Ectodermal cell (in vitro differentiated cells): ENCODE measurements around the gene MAN1A2.

Source experiments
- H3K27ac ChIP-seq: 2 replicates; pipeline ENCODE4 v1.7.0; 2013; ENCODE audit warnings: mild to moderate bottlenecking, low read depth, low read length; ENCODE audit not compliant: insufficient read depth, poor library complexity, severe bottlenecking
- H3K27me3 ChIP-seq: 2 replicates; pipeline ENCODE4 v1.7.0; 2013; ENCODE audit warnings: mild to moderate bottlenecking, low read length; ENCODE audit not compliant: insufficient read depth, control insufficient read depth, poor library complexity, severe bottlenecking
- H3K36me3 ChIP-seq: one replicate; pipeline ENCODE4 v1.7.0; 2013; ENCODE audit warnings: low read length; ENCODE audit not compliant: control insufficient read depth, insufficient read depth
- H3K4me1 ChIP-seq: one replicate; pipeline ENCODE4 v1.7.0; 2013; ENCODE audit warnings: low read length; ENCODE audit not compliant: control insufficient read depth, insufficient read depth
- H3K4me3 ChIP-seq: 2 replicates; pipeline ENCODE4 v1.7.0; 2013; ENCODE audit warnings: low read depth, low read length, control low read depth; ENCODE audit not compliant: insufficient read depth
- H3K9me3 ChIP-seq: 2 replicates; pipeline ENCODE4 v1.7.0; 2013; ENCODE audit warnings: mild to moderate bottlenecking, low read length, moderate library complexity; ENCODE audit not compliant: control insufficient read depth
- WGBS, 2 experiments: methylation state at CpG; one replicate each; pipeline ENCODE4 v1.1.7; 2013; ENCODE audit warnings: missing lambda C conversion rate in 2 of 2; 5-methylcytosine and 5-hydroxymethylcytosine counted together

Gene MAN1A2

GRCh38 chr1:117396636-117397035, 29.4 kb downstream of the MAN1A2 start:
- Histone ChIP-seq H3K4me3 (no peak overlapping the region), H3K36me3 (no peaks in the 10 kb centered on the region), H3K4me1 (no peaks in the 10 kb centered on the region), H3K27me3 (no peaks in the 10 kb centered on the region), H3K9me3 (no peaks in the 10 kb centered on the region), H3K27ac (no peak overlapping the region)

GRCh38 chr1:117398957-117399356, 31.7 kb downstream of the MAN1A2 start:
- 87 to 88% methylated on average over 6 of the region's 6 CpGs for WGBS, 2 experiments
- Histone ChIP-seq H3K9me3 (no peaks in the 10 kb centered on the region), H3K27ac (no peak overlapping the region), H3K4me1 (no peaks in the 10 kb centered on the region), H3K27me3 (no peaks in the 10 kb centered on the region), H3K4me3 (no peak overlapping the region), H3K36me3 (no peaks in the 10 kb centered on the region)

GRCh38 chr1:117401761-117402160, 34.5 kb downstream of the MAN1A2 start:
- H3K27ac ChIP-seq: no peak overlapping the region
- H3K36me3 ChIP-seq: no peaks in the 10 kb centered on the region
- no peaks in the 10 kb centered on the region for H3K9me3 ChIP-seq
- no peak overlapping the region for H3K4me3 ChIP-seq
- no peaks in the 10 kb centered on the region for H3K27me3 ChIP-seq
- no peaks in the 10 kb centered on the region for H3K4me1 ChIP-seq

- no peaks in the 10 kb centered on the region for H3K4me1 ChIP-seq
- H3K4me3 ChIP-seq: no peak overlapping the region
- H3K36me3 ChIP-seq: no peaks in the 10 kb centered on the region
- no peak overlapping the region for H3K27ac ChIP-seq
- no peaks in the 10 kb centered on the region for H3K9me3 ChIP-seq
- WGBS, 2 experiments: 94 to 98% methylated on average over 2 of the region's 3 CpGs
- no peaks in the 10 kb centered on the region for H3K27me3 ChIP-seq
Observed at GRCh38 chr1:117403597-117403996, 36.3 kb downstream of the MAN1A2 start.

GRCh38 chr1:117405042-117405441, 37.8 kb downstream of the MAN1A2 start:
- Histone ChIP-seq H3K4me1 (no peaks in the 10 kb centered on the region), H3K9me3 (no peaks in the 10 kb centered on the region), H3K4me3 (no peak overlapping the region), H3K36me3 (no peaks in the 10 kb centered on the region), H3K27me3 (no peaks in the 10 kb centered on the region), H3K27ac (no peak overlapping the region)

- Histone ChIP-seq H3K27ac (no peak overlapping the region), H3K4me3 (no peak overlapping the region), H3K36me3 (no peaks in the 10 kb centered on the region), H3K4me1 (no peaks in the 10 kb centered on the region), H3K9me3 (no peaks in the 10 kb centered on the region), H3K27me3 (no peaks in the 10 kb centered on the region)
Observed at GRCh38 chr1:117412472-117412871, 45.2 kb downstream of the MAN1A2 start.

- WGBS, 2 experiments: 97% methylated on average over 3 of the region's 3 CpGs
- no peak overlapping the region for H3K4me3 ChIP-seq
- H3K4me1 ChIP-seq: no peaks in the 10 kb centered on the region
- no peaks in the 10 kb centered on the region for H3K9me3 ChIP-seq
- no peak overlapping the region for H3K27ac ChIP-seq
- H3K36me3 ChIP-seq: no peaks in the 10 kb centered on the region
- no peaks in the 10 kb centered on the region for H3K27me3 ChIP-seq
Observed at GRCh38 chr1:117413412-117413811, 46.2 kb downstream of the MAN1A2 start.

- 100% methylated on average over 2 to 3 of the region's 4 CpGs for WGBS, 2 experiments
- no peaks in the 10 kb centered on the region for H3K36me3 ChIP-seq
- H3K27me3 ChIP-seq: no peaks in the 10 kb centered on the region
- no peak overlapping the region for H3K27ac ChIP-seq
- H3K9me3 ChIP-seq: no peaks in the 10 kb centered on the region
- no peak overlapping the region for H3K4me3 ChIP-seq
- no peaks in the 10 kb centered on the region for H3K4me1 ChIP-seq
Observed at GRCh38 chr1:117414943-117415342, 47.7 kb downstream of the MAN1A2 start.

- Histone ChIP-seq H3K4me3 (no peak overlapping the region), H3K36me3 (no peaks in the 10 kb centered on the region), H3K4me1 (no peaks in the 10 kb centered on the region), H3K9me3 (no peaks in the 10 kb centered on the region), H3K27me3 (no peaks in the 10 kb centered on the region), H3K27ac (no peak overlapping the region)
- 70 to 100% methylated on average over 1 of the region's 1 CpG for WGBS, 2 experiments
Observed at GRCh38 chr1:117416004-117416403, 48.8 kb downstream of the MAN1A2 start.

- H3K27me3 ChIP-seq: no peaks in the 10 kb centered on the region
- H3K4me1 ChIP-seq: no peaks in the 10 kb centered on the region
- H3K9me3 ChIP-seq: no peaks in the 10 kb centered on the region
- H3K27ac ChIP-seq: no peak overlapping the region
- H3K36me3 ChIP-seq: no peaks in the 10 kb centered on the region
- no peak overlapping the region for H3K4me3 ChIP-seq
Observed at GRCh38 chr1:117416546-117417125, 49.4 kb downstream of the MAN1A2 start.

GRCh38 chr1:117425050-117425734, 57.9 kb downstream of the MAN1A2 start:
- 80 to 92% methylated on average over 1 of the region's 2 CpGs for WGBS, 2 experiments
- no peaks in the 10 kb centered on the region for H3K27me3 ChIP-seq
- H3K4me3 ChIP-seq: no peak overlapping the region
- H3K4me1 ChIP-seq: no peaks in the 10 kb centered on the region
- peaks cover 2% of the 10 kb centered on the region for H3K9me3 ChIP-seq
- H3K36me3 ChIP-seq: no peaks in the 10 kb centered on the region
- H3K27ac ChIP-seq: no peak overlapping the region
